Measurements from ENCODE around the gene ADPRH. TPM values are rescaled to one million over a fixed set of nuclear protein-coding genes. Genes with fewer than 3 reads are reported as not detected.

ADPRH gene
- total RNA-seq, 1 donor from 2014 or later, result 11.2 TPM

DNA sequence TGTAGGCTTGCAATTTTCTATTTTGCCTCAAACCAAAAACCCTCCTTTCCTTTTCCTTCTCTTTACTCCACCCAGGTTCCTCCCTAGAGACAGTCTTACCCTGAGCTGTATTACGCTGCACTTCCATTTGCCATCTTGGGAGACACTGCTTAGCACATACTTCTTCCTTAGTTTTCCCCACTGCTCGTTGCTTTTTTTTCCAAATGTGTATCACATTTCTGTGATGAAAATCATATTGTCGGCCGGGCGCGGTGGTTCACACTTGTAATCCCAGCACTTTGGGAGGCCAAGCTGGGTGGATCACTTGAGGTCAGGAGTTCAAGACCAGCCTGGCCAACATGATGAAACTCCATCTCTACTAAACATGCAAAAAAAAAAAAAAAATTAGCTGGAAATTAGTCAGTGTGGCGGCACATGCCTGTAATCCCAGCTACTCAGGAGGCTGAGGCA, 51.6 kb downstream of the ADPRH start:
- no peak for DNase-seq

GRCh38 chr3:119631516-119631915, 52.2 kb downstream of the ADPRH start:
- no peak for DNase-seq

- no peak for DNase-seq
Observed at GRCh38 chr3:119632216-119632615, 52.9 kb downstream of the ADPRH start.

GRCh38 chr3:119632829-119633228, 53.5 kb downstream of the ADPRH start:
- no peak for DNase-seq

DNA sequence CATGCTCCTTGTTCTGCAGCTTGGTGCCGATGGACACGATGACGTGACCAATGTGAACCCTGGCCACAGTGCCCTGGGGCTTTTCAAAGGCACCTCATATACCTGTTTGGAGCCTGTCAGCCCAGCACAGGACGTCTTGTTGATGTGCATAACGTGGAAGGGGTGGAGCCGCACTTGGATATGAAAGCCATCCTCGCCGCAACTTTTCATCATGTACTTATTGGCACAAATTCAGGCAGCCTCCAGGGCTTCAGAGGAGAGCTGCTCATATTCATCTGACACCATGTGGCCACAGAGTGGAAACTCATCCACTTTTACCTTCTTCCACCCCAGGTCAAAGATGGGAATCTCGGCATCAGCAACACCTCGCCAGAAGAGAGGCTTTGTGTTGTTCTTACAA, 56.4 kb downstream of the ADPRH start:
- no peak for DNase-seq

DNA sequence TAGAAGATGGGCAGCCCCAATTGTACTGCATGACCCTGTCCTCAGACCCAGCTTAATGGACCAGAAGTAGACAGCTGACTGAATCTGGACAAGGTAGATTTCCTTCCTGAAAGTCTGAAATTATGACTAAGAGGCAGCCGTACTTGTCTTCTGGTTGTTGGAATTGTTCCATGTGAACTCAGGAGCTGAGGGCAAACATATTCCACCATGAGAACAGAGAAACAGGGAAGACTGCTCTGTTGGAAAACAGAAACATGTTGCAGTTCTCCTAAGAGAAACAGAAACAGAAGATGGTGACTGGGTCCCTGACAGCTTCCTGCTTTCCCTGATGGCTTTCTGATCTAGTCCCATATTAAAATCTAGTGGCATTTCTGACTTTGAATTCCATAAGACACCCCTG, 57.0 kb downstream of the ADPRH start:
- no peak for DNase-seq

DNA sequence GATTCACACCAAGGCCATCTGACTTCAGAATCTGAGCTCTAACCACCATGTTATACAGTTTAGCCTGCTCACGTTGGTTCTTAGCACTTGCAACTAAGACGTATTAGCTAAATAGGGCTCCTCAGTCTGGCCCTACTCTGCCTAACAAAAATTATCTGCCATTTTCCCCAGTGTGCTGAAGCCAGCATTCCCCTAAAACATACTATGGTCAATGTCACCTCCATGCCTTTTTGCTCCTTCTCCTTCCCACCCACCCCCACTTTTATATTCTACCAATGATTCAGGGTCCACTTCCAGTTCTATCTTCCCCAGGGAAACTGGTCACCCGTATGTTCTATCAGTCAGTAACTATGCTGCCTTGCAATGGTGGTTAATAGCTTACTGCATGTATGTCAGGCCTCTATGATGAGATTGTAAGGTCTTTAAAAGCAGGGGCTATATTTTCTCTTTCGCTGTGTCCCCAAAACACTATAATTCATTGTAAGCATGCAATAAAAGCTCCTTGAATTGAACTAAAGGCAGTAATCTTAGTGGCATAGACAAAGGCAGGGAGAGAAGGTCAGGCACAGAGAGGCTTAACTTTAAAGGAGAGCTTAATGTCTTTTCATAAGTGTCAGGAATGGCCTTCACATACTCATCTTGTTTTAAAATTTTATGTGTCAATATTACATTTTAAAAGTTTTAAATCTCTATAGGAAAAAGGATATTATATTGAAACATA, 57.8 kb downstream of the ADPRH start:
- DNase-seq, result no peak

- no peak for DNase-seq
Observed at GRCh38 chr3:119637679-119638477, 58.6 kb downstream of the ADPRH start.

Other genes starting within 250 kb of the ADPRH start
- 55.7 TPM for gene TMEM39A, start 115.9 kb upstream of the ADPRH start, total RNA-seq
- 26.4 TPM for gene POGLUT1, start 110.5 kb upstream of the ADPRH start, total RNA-seq
- 52.4 TPM for gene TIMMDC1, start 80.9 kb upstream of the ADPRH start, total RNA-seq
- gene CD80, start 19.9 kb upstream of the ADPRH start, total RNA-seq, result not detected
- gene PLA1A, start 18.4 kb downstream of the ADPRH start, total RNA-seq, result 0.31 TPM
- gene POPDC2, start 81.1 kb downstream of the ADPRH start, total RNA-seq, result 38.7 TPM
- gene COX17, start 97.9 kb downstream of the ADPRH start, total RNA-seq, result 17.2 TPM
- 2.1 TPM for gene CFAP91, start 123.5 kb downstream of the ADPRH start, total RNA-seq
- gene NR1I2, start 202.6 kb downstream of the ADPRH start, total RNA-seq, result not detected

All from tongue (tissue), 2 donors.